Tibial nerve (tissue), 4 donors: ENCODE results near the gene RBM28.

Experiments
- EP300 ChIP-seq, 2 donors: sonication (generic); formaldehyde crosslinking; IDR thresholded peaks; one replicate each; pipeline ENCODE4 v1.6.1; 2017; ENCODE audit warnings: antibody characterized with exemption in 2 of 2, mild to moderate bottlenecking in 1 of 2
- TF ChIP-seq, protein P1 (sequence below), 5 experiments: fragments of 200-600 bp in 3 of 5; fragments of 450-650 bp in 2 of 5; sonication (generic) in 3 of 5; IDR thresholded peaks; one replicate each; pipeline ENCODE4 v1.5.1; 2016 to 2019; ENCODE audit warnings: antibody characterized with exemption in 5 of 5, mild to moderate bottlenecking in 3 of 5, moderate library complexity in 2 of 5

- TF ChIP-seq, protein P1, sequence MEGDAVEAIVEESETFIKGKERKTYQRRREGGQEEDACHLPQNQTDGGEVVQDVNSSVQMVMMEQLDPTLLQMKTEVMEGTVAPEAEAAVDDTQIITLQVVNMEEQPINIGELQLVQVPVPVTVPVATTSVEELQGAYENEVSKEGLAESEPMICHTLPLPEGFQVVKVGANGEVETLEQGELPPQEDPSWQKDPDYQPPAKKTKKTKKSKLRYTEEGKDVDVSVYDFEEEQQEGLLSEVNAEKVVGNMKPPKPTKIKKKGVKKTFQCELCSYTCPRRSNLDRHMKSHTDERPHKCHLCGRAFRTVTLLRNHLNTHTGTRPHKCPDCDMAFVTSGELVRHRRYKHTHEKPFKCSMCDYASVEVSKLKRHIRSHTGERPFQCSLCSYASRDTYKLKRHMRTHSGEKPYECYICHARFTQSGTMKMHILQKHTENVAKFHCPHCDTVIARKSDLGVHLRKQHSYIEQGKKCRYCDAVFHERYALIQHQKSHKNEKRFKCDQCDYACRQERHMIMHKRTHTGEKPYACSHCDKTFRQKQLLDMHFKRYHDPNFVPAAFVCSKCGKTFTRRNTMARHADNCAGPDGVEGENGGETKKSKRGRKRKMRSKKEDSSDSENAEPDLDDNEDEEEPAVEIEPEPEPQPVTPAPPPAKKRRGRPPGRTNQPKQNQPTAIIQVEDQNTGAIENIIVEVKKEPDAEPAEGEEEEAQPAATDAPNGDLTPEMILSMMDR (IDR thresholded peaks at IDR 0.05): no peak
- no peak for TF ChIP-seq EP300 (IDR thresholded peaks at IDR 0.05)
Measured at GRCh38 chr7:128318691-128319090, 25.0 kb downstream of the RBM28 start.
